MM.1S (cell line): ENCODE data around the gene NRN1.
A peak's percentile ranks its signal among the peaks of the same experiment; 100 is the strongest.

ENCODE experiments used
- DNase-seq: peaks from one replicate; pipeline ENCODE4 v3.0.0-alpha.2; 2015
- H2AFZ ChIP-seq: fragments of 300-600 bp; sonication (generic); 2 replicates; pipeline ENCODE4 v1.6.0; 2016; ENCODE audit warnings: antibody characterized with exemption, low read length
- H3F3A ChIP-seq: fragments of 300-600 bp; sonication (generic); 2 replicates; pipeline ENCODE4 v1.6.1; 2016; ENCODE audit warnings: mild to moderate bottlenecking, antibody characterized with exemption, low read length, moderate library complexity, mixed read lengths; ENCODE audit not compliant: insufficient read depth
- H3K27ac ChIP-seq: fragments of 300-600 bp; sonication (generic); 2 replicates; pipeline ENCODE4 v1.5.1; 2016; ENCODE audit warnings: mild to moderate bottlenecking, low read length
- H3K27me3 ChIP-seq: fragments of 300-600 bp; sonication (generic); replicated peaks from 2 replicates; pipeline ENCODE4 v1.6.0; 2016; ENCODE audit warnings: low read length; ENCODE audit not compliant: insufficient read depth
- H3K36me3 ChIP-seq: fragments of 300-600 bp; sonication (generic); replicated peaks from 2 replicates; pipeline ENCODE4 v1.6.1; 2016; ENCODE audit warnings: mild to moderate bottlenecking, low read length, mixed read lengths; ENCODE audit not compliant: insufficient read depth
- H3K4me1 ChIP-seq: fragments of 300-600 bp; sonication (generic); 2 replicates; pipeline ENCODE4 v1.6.1; 2016; ENCODE audit warnings: low read length, mixed read lengths
- H3K4me2 ChIP-seq: fragments of 300-600 bp; sonication (generic); 2 replicates; pipeline ENCODE4 v1.6.0; 2016; ENCODE audit warnings: low read depth, low read length
- H3K4me3 ChIP-seq: fragments of 300-600 bp; sonication (generic); 2 replicates; pipeline ENCODE4 v1.5.1; 2016; ENCODE audit warnings: low read length, mixed read lengths
- H3K79me2 ChIP-seq: fragments of 300-600 bp; sonication (generic); 2 replicates; pipeline ENCODE4 v1.6.1; 2016; ENCODE audit warnings: mixed run types, low read length, mixed read lengths
- H3K9ac ChIP-seq: fragments of 300-600 bp; sonication (generic); 2 replicates; pipeline ENCODE4 v1.6.1; 2016; ENCODE audit warnings: low read length, mixed read lengths
- H3K9me2 ChIP-seq: fragments of 300-600 bp; sonication (generic); replicated peaks from 2 replicates; pipeline ENCODE4 v1.6.1; 2016; ENCODE audit warnings: mild to moderate bottlenecking, low read length, mixed read lengths; ENCODE audit not compliant: insufficient read depth
- H3K9me3 ChIP-seq: fragments of 300-600 bp; sonication (generic); replicated peaks from 2 replicates; pipeline ENCODE4 v1.6.1; 2016; ENCODE audit warnings: mild to moderate bottlenecking, low read length, mixed read lengths; ENCODE audit not compliant: insufficient read depth
- H4K20me1 ChIP-seq: fragments of 300-600 bp; sonication (generic); 2 replicates; pipeline ENCODE4 v1.6.1; 2016; ENCODE audit warnings: mild to moderate bottlenecking, low read length, moderate library complexity, mixed read lengths; ENCODE audit not compliant: insufficient read depth
- CTCF ChIP-seq: fragments of 300-600 bp; sonication (generic); IDR thresholded peaks from 2 replicates; pipeline ENCODE4 v1.5.1; 2016; ENCODE audit warnings: antibody characterized with exemption, low read length, mixed read lengths
- EZH2 ChIP-seq: fragments of 300-600 bp; sonication (generic); optimal IDR thresholded peaks from 2 replicates; pipeline ENCODE3; 2017; ENCODE audit warnings: low read depth, mild to moderate bottlenecking, antibody characterized with exemption, low read length, mixed read lengths
- EZH2phosphoT487 ChIP-seq: fragments of 300-600 bp; sonication (generic); IDR thresholded peaks from 2 replicates; pipeline ENCODE4 v1.6.1; 2018; ENCODE audit warnings: antibody characterized with exemption, low read length

Gene NRN1

GRCh38 chr6:5998236-5998635 lies 8.5 kb downstream of the NRN1 start:
- Histone ChIP-seq H3K36me3 (no peaks in the 10 kb centered on the region), H3K4me1 (no peaks in the 10 kb centered on the region), H3K79me2 (0 out of 2 replicates have a peak, but pooled peaks cover 4% of the 10 kb centered on the region), H3K27me3 (no peaks in the 10 kb centered on the region), H3K4me2 (no peak overlapping the region), H2AFZ (no peak overlapping the region), H3K9me3 (no peaks in the 10 kb centered on the region), H4K20me1 (no peaks in the 10 kb centered on the region), H3K9ac (no peak overlapping the region), H3K27ac (no peak overlapping the region), H3K4me3 (no peak overlapping the region), H3F3A (peaks cover 14% of the 10 kb centered on the region), H3K9me2 (no peaks in the 10 kb centered on the region)
- TF ChIP-seq EZH2 (no peak), CTCF (no peak), EZH2phosphoT487 (no peak)
- DNase-seq = no peak

- Histone ChIP-seq H2AFZ (peak overlapping the region; percentile 92), H3K27me3 (no peaks in the 10 kb centered on the region), H3K79me2 (no peaks in the 10 kb centered on the region), H3K4me1 (no peaks in the 10 kb centered on the region), H3K9ac (peak overlapping the region; percentile 50; the same call in 1 of the 2 replicates), H3K4me3 (peak overlapping the region; percentile 82), H3K4me2 (peak overlapping the region; percentile 98), H3K27ac (peak overlapping the region; percentile 39; the same call in 1 of the 2 replicates), H3K9me2 (no peaks in the 10 kb centered on the region), H3F3A (peaks cover 14% of the 10 kb centered on the region), H4K20me1 (no peaks in the 10 kb centered on the region), H3K36me3 (no peaks in the 10 kb centered on the region), H3K9me3 (no peaks in the 10 kb centered on the region)
- TF ChIP-seq CTCF = no peak
- no peak for TF ChIP-seq EZH2phosphoT487
- TF ChIP-seq EZH2 = no peak
- DNase-seq = peak; percentile 54
Observed at GRCh38 chr6:5997420-5997987, 9.2 kb downstream of the NRN1 start.

GRCh38 chr6:5996714-5997419 lies 9.9 kb downstream of the NRN1 start:
- Histone ChIP-seq H3K27ac (peak overlapping the region; percentile 39; the same call in 1 of the 2 replicates), H2AFZ (peak overlapping the region; percentile 92)
- no peak for DNase-seq

More at GRCh38 chr6:5996714-5997419, 9.9 kb downstream of the NRN1 start:
- Histone ChIP-seq H3K79me2 (no peaks in the 10 kb centered on the region), H3K4me1 (no peaks in the 10 kb centered on the region), H3K27me3 (no peaks in the 10 kb centered on the region), H3F3A (peaks cover 14% of the 10 kb centered on the region), H3K4me2 (peak overlapping the region; percentile 98), H3K9ac (peak overlapping the region; percentile 50; the same call in 1 of the 2 replicates), H3K36me3 (no peaks in the 10 kb centered on the region), H3K9me2 (no peaks in the 10 kb centered on the region), H3K9me3 (no peaks in the 10 kb centered on the region), H4K20me1 (no peaks in the 10 kb centered on the region), H3K4me3 (peak overlapping the region; percentile 82)
- TF ChIP-seq CTCF = no peak
- no peak for TF ChIP-seq EZH2phosphoT487
- no peak for TF ChIP-seq EZH2
